Measurements from ENCODE around the gene ELOVL2.

GRCh38 chr6:11078266-11078665 lies 34.2 kb upstream of the ELOVL2 start:
- TF ChIP-seq CTCF (conservative IDR thresholded peaks at IDR 0.05; ENCODE audit: low read length): no peak
- no peak for TF ChIP-seq EZH2phosphoT487 (IDR thresholded peaks at IDR 0.05; ENCODE audit: borderline replicate concordance)
